ENCODE results near the gene HOXA9. TPM values are rescaled to one million over a fixed set of nuclear protein-coding genes. Genes with fewer than 3 reads are reported as not detected.

HOXA9 gene
- total and polyA plus RNA-seq, 10 of the 15 experiments (the other 5 are each of a cell fraction or from before 2014, with no cell fraction given), result not detected

DNA sequence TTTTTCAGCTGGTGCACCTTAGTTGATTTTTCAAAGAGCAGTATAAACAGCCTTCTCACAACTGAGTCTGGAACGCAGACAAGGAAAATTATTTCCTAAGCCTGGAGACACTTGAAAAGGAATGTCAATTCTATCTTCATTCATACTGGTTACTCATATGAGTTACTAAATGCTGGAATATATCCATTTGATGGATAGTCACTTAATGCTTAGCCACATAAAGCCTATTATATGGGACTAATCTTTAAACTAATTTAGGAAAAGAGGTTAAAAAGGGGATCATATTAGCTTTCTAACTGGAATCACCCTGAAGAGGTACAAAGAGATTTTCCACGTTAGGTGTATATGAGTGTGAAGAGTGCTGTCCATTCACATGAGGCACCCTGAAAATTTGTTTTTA, 33.1 kb downstream of the HOXA9 start:
- Histone ChIP-seq H4K20me1 (ENCODE audit: control insufficient read depth, insufficient read depth) (no peaks in the 10 kb centered on the region), H3K4me2 (ENCODE audit: control insufficient read depth, insufficient read depth) (no peak overlapping the region), H2AFZ (ENCODE audit: control insufficient read depth, low read depth, low read length) (no peak overlapping the region), H3K4me3 (no peak overlapping the region), H3K79me2 (ENCODE audit: control insufficient read depth, insufficient read depth, low read length) (no peaks in the 10 kb centered on the region), H3K27ac (ENCODE audit: control insufficient read depth, insufficient read depth) (no peak overlapping the region), H3K9me3 (replicated peaks; ENCODE audit: control insufficient read depth, insufficient read depth, low read length) (no peaks in the 10 kb centered on the region; the same call in 2 of the 3 replicates), H3K36me3 (ENCODE audit: control insufficient read depth in 2 of 2, insufficient read depth in 2 of 2, low read length in 1 of 2) (no peaks in the 10 kb centered on the region), H3K27me3 (replicated peaks in 1 of 2; ENCODE audit: control insufficient read depth in 2 of 2, insufficient read depth in 2 of 2, low read length in 1 of 2) (peaks cover 2 to 5% of the 10 kb centered on the region in 2 experiments; a peak in 3 of 4 replicates), H3K9ac (ENCODE audit: control insufficient read depth, insufficient read depth, low read length) (no peak overlapping the region), H3K4me1 (ENCODE audit: control insufficient read depth, insufficient read depth, low read length) (no peaks in the 10 kb centered on the region; the same call in 1 of the 2 replicates)
- POLR2A ChIA-PET, result no interaction called here
- no peak for FAIRE-seq
- no peak for ATAC-seq
- in situ Hi-C loops (cut with MboI), result no loop called here
- intact Hi-C loops (cut with micrococcal nuclease; ENCODE audit: unreplicated experiment), result no loop called here
- CTCF ChIA-PET, result no interaction called here
- SMC1A ChIA-PET (ENCODE audit: uncharacterized antibody, unreplicated experiment), result interaction anchor here (1.1 to 2.1 kb wide), 3 partner anchors 10 to 51 kb away, joined by 3 to 5 read pairs (median 3); no protein-coding TSS in a partner anchor
- RAD21 ChIA-PET (ENCODE audit: unreplicated experiment), result no interaction called here
- WGBS (ENCODE audit: insufficient coverage, insufficient replicate concordance, low lambda C conversion rate, missing lambda C conversion rate), result 65% methylated on average over 2 of the region's 2 CpGs
- BruUV-seq (replicated peaks), result no TSS peak
- DNase-seq (ENCODE audit: low read depth, low spot score), result no peak
- TF ChIP-seq, protein P1, sequence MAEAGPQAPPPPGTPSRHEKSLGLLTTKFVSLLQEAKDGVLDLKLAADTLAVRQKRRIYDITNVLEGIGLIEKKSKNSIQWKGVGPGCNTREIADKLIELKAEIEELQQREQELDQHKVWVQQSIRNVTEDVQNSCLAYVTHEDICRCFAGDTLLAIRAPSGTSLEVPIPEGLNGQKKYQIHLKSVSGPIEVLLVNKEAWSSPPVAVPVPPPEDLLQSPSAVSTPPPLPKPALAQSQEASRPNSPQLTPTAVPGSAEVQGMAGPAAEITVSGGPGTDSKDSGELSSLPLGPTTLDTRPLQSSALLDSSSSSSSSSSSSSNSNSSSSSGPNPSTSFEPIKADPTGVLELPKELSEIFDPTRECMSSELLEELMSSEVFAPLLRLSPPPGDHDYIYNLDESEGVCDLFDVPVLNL (IDR thresholded peaks at IDR 0.05; ENCODE audit: low read depth, low read length), result no peak
- TF ChIP-seq RBBP5 (conservative IDR thresholded peaks at IDR 0.05), result no peak
- TF ChIP-seq, protein P2, sequence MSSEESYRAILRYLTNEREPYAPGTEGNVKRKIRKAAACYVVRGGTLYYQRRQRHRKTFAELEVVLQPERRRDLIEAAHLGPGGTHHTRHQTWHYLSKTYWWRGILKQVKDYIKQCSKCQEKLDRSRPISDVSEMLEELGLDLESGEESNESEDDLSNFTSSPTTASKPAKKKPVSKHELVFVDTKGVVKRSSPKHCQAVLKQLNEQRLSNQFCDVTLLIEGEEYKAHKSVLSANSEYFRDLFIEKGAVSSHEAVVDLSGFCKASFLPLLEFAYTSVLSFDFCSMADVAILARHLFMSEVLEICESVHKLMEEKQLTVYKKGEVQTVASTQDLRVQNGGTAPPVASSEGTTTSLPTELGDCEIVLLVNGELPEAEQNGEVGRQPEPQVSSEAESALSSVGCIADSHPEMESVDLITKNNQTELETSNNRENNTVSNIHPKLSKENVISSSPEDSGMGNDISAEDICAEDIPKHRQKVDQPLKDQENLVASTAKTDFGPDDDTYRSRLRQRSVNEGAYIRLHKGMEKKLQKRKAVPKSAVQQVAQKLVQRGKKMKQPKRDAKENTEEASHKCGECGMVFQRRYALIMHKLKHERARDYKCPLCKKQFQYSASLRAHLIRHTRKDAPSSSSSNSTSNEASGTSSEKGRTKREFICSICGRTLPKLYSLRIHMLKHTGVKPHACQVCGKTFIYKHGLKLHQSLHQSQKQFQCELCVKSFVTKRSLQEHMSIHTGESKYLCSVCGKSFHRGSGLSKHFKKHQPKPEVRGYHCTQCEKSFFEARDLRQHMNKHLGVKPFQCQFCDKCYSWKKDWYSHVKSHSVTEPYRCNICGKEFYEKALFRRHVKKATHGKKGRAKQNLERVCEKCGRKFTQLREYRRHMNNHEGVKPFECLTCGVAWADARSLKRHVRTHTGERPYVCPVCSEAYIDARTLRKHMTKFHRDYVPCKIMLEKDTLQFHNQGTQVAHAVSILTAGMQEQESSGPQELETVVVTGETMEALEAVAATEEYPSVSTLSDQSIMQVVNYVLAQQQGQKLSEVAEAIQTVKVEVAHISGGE (CRISPR knock-in tag; IDR thresholded peaks at IDR 0.05), result no peak
- TF ChIP-seq, protein P3, sequence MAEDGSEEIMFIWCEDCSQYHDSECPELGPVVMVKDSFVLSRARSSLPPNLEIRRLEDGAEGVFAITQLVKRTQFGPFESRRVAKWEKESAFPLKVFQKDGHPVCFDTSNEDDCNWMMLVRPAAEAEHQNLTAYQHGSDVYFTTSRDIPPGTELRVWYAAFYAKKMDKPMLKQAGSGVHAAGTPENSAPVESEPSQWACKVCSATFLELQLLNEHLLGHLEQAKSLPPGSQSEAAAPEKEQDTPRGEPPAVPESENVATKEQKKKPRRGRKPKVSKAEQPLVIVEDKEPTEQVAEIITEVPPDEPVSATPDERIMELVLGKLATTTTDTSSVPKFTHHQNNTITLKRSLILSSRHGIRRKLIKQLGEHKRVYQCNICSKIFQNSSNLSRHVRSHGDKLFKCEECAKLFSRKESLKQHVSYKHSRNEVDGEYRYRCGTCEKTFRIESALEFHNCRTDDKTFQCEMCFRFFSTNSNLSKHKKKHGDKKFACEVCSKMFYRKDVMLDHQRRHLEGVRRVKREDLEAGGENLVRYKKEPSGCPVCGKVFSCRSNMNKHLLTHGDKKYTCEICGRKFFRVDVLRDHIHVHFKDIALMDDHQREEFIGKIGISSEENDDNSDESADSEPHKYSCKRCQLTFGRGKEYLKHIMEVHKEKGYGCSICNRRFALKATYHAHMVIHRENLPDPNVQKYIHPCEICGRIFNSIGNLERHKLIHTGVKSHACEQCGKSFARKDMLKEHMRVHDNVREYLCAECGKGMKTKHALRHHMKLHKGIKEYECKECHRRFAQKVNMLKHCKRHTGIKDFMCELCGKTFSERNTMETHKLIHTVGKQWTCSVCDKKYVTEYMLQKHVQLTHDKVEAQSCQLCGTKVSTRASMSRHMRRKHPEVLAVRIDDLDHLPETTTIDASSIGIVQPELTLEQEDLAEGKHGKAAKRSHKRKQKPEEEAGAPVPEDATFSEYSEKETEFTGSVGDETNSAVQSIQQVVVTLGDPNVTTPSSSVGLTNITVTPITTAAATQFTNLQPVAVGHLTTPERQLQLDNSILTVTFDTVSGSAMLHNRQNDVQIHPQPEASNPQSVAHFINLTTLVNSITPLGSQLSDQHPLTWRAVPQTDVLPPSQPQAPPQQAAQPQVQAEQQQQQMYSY (CRISPR knock-in tag; IDR thresholded peaks at IDR 0.05), result no peak
- no peak for TF ChIP-seq ETV6 (conservative IDR thresholded peaks at IDR 0.05 in 1 of 2, IDR thresholded peaks at IDR 0.05 in 1 of 2; ENCODE audit: borderline replicate concordance in 1 of 2, low read depth in 1 of 2)
- no peak for TF ChIP-seq BHLHE40 (IDR thresholded peaks at IDR 0.05; ENCODE audit: borderline replicate concordance in 1 of 2, low read depth in 2 of 2, low read length in 1 of 2)
- TF ChIP-seq YBX1 (IDR thresholded peaks at IDR 0.05), result no peak
- TF ChIP-seq TBL1XR1 (IDR thresholded peaks at IDR 0.05; ENCODE audit: low read depth, low read length), result no peak
- no peak for TF ChIP-seq POU2F2 (IDR thresholded peaks at IDR 0.05; ENCODE audit: borderline replicate concordance, low read depth, low read length)
- TF ChIP-seq EGR1 (IDR thresholded peaks at IDR 0.05; ENCODE audit: borderline replicate concordance in 1 of 2, low read depth in 2 of 2, low read length in 2 of 2), result no peak
- TF ChIP-seq STAT1 (conservative IDR thresholded peaks at IDR 0.05), result no peak
- TF ChIP-seq CREB1 (IDR thresholded peaks at IDR 0.05; ENCODE audit: low read depth), result no peak
- no peak for TF ChIP-seq SIX5 (IDR thresholded peaks at IDR 0.05; ENCODE audit: low read depth, low read length, severe bottlenecking)
- TF ChIP-seq, protein P4, sequence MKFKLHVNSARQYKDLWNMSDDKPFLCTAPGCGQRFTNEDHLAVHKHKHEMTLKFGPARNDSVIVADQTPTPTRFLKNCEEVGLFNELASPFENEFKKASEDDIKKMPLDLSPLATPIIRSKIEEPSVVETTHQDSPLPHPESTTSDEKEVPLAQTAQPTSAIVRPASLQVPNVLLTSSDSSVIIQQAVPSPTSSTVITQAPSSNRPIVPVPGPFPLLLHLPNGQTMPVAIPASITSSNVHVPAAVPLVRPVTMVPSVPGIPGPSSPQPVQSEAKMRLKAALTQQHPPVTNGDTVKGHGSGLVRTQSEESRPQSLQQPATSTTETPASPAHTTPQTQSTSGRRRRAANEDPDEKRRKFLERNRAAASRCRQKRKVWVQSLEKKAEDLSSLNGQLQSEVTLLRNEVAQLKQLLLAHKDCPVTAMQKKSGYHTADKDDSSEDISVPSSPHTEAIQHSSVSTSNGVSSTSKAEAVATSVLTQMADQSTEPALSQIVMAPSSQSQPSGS (IDR thresholded peaks at IDR 0.05; ENCODE audit: low read length), result no peak

Measured in GM12878 (cell line).